WTC11 (cell line): ENCODE data around the gene SLC7A7. TPM values are rescaled to one million over a fixed set of nuclear protein-coding genes. Genes with fewer than 3 reads are reported as not detected.

ENCODE experiments used
- ATAC-seq: fragments of 200-7000 bp; cut with Tn5 transposase; 2 replicates; pipeline ENCODE4 v1.10.0; 2021; ENCODE audit warnings: mild to moderate bottlenecking, moderate library complexity
- CTCF ChIA-PET: fragments of 300-600 bp; sonication (Branson Sonifier 250); formaldehyde crosslinking; loops from one replicate; lab custom pipeline; 2021; ENCODE audit warnings: antibody characterized with exemption; lab: Charles Lee
- POLR2A ChIA-PET: fragments of 350-600 bp; sonication (Branson Sonifier 250); formaldehyde crosslinking; loops from one replicate; lab custom pipeline; 2021; ENCODE audit warnings: antibody characterized with exemption; lab: Charles Lee
- DNase-seq: peaks from one replicate; pipeline ENCODE4 v3.0.0; 2021; ENCODE audit warnings: low spot score
- H3K27ac Mint-ChIP-seq: 2 replicates; pipeline ENCODE4 v1.8.0; 2021; ENCODE audit warnings: mixed read lengths
- H3K27me3 Mint-ChIP-seq: 2 replicates; pipeline ENCODE4 v1.8.0; 2021; ENCODE audit warnings: low read depth, mild to moderate bottlenecking, moderate library complexity, mixed read lengths
- H3K36me3 Mint-ChIP-seq: 2 replicates; pipeline ENCODE4 v1.8.0; 2021; ENCODE audit warnings: mixed read lengths
- H3K4me1 Mint-ChIP-seq: 2 replicates; pipeline ENCODE4 v1.8.0; 2022; ENCODE audit warnings: mixed read lengths
- H3K4me3 Mint-ChIP-seq: 2 replicates; pipeline ENCODE4 v1.8.0; 2021; ENCODE audit warnings: mild to moderate bottlenecking, moderate library complexity, mixed read lengths
- H3K9me3 Mint-ChIP-seq: 2 replicates; pipeline ENCODE4 v1.8.0; 2021; ENCODE audit warnings: mixed read lengths
- ATF2 ChIP-seq: sonication (generic); formaldehyde crosslinking; IDR thresholded peaks from 2 replicates; pipeline ENCODE4 v1.8.1; 2022; ENCODE audit warnings: low read depth, missing genetic modification reagents, borderline replicate concordance
- CBFB ChIP-seq: sonication (generic); formaldehyde crosslinking; IDR thresholded peaks from 2 replicates; pipeline ENCODE4 v1.8.1; 2022; ENCODE audit warnings: mild to moderate bottlenecking, low read depth, missing genetic modification reagents
- CDX4 ChIP-seq: fragments of 250-450 bp; sonication (Bioruptor Pico); IDR thresholded peaks from 2 replicates; pipeline ENCODE4 v1.9.0; 2021; ENCODE audit warnings: moderate library complexity, mild to moderate bottlenecking, inconsistent platforms, borderline replicate concordance
- CREM ChIP-seq: sonication (generic); formaldehyde crosslinking; IDR thresholded peaks from 2 replicates; pipeline ENCODE4 v1.8.1; 2022; ENCODE audit warnings: mild to moderate bottlenecking, missing genetic modification reagents, moderate library complexity
- CTCF ChIP-seq: fragments of 200-600 bp; IDR thresholded peaks from 2 replicates; pipeline ENCODE4 v1.8.0; 2022; ENCODE audit warnings: antibody characterized with exemption
- ELF4 ChIP-seq: sonication (generic); formaldehyde crosslinking; IDR thresholded peaks from 2 replicates; pipeline ENCODE4 v1.8.1; 2022; ENCODE audit warnings: low read depth, mild to moderate bottlenecking, moderate library complexity, missing genetic modification reagents
- ESRRA ChIP-seq: sonication (generic); formaldehyde crosslinking; IDR thresholded peaks from 2 replicates; pipeline ENCODE4 v1.8.1; 2022; ENCODE audit warnings: mild to moderate bottlenecking, missing genetic modification reagents, borderline replicate concordance
- HMGA2 ChIP-seq: fragments of 250-450 bp; sonication (Bioruptor Pico); IDR thresholded peaks from 2 replicates; pipeline ENCODE4 v1.4.0; 2021; ENCODE audit warnings: mild to moderate bottlenecking, moderate library complexity
- NR3C1 ChIP-seq: sonication (generic); formaldehyde crosslinking; conservative IDR thresholded peaks from 2 replicates; pipeline ENCODE4 v1.8.1; 2023; ENCODE audit warnings: low read depth, mild to moderate bottlenecking, missing genetic modification reagents
- PRDM15 ChIP-seq: sonication (generic); formaldehyde crosslinking; IDR thresholded peaks from 2 replicates; pipeline ENCODE4 v1.8.0; 2022; ENCODE audit warnings: missing genetic modification reagents
- RELA ChIP-seq: sonication (generic); formaldehyde crosslinking; IDR thresholded peaks from 2 replicates; pipeline ENCODE4 v1.8.1; 2022; ENCODE audit warnings: missing genetic modification reagents, mild to moderate bottlenecking, borderline replicate concordance
- SP1 ChIP-seq: sonication (generic); formaldehyde crosslinking; conservative IDR thresholded peaks from 2 replicates; pipeline ENCODE4 v1.8.1; 2022; ENCODE audit warnings: missing genetic modification reagents
- TCF7 ChIP-seq: sonication (generic); formaldehyde crosslinking; IDR thresholded peaks from 2 replicates; pipeline ENCODE4 v1.8.0; 2022; ENCODE audit warnings: mild to moderate bottlenecking, low read depth, missing genetic modification reagents, moderate library complexity
- USF2 ChIP-seq: sonication (generic); formaldehyde crosslinking; IDR thresholded peaks from 2 replicates; pipeline ENCODE4 v1.8.1; 2023; ENCODE audit warnings: mild to moderate bottlenecking, missing genetic modification reagents, moderate library complexity
- ZBTB21 ChIP-seq: sonication (generic); formaldehyde crosslinking; IDR thresholded peaks from 2 replicates; pipeline ENCODE4 v1.8.1; 2023; ENCODE audit warnings: mild to moderate bottlenecking, missing genetic modification reagents, borderline replicate concordance
- ZBTB43 ChIP-seq: sonication (generic); formaldehyde crosslinking; IDR thresholded peaks from 2 replicates; pipeline ENCODE4 v1.8.1; 2023; ENCODE audit warnings: mild to moderate bottlenecking, missing genetic modification reagents
- ZNF281 ChIP-seq: sonication (generic); formaldehyde crosslinking; IDR thresholded peaks from 2 replicates; pipeline ENCODE4 v1.8.0; 2023; ENCODE audit warnings: mild to moderate bottlenecking, missing genetic modification reagents
- ZSCAN18 ChIP-seq: fragments of 250-450 bp; sonication (Bioruptor Pico); IDR thresholded peaks from 2 replicates; pipeline ENCODE4 v2.1.2; 2022; ENCODE audit warnings: mild to moderate bottlenecking, moderate library complexity
- total RNA-seq: library from RNA; stranded (reverse); gene quantifications from 3 replicates; pipeline ENCODE4 v1.2.3, GENCODE V29; 2021

The SLC7A7 gene
- total RNA-seq, 1 experiment from 2014 or later, result 4.3 TPM

- Mint-ChIP-seq H3K27ac (peak within 1 kb of the TSS; percentile 97), H3K27me3 (no peaks in the 10 kb centered on the region), H3K9me3 (no peaks in the 10 kb centered on the region), H3K4me3 (peak within 1 kb of the TSS; percentile 93), H3K4me1 (peaks cover 26% of the 10 kb centered on the region), H3K36me3 (peaks cover 35% of the 10 kb centered on the region)
- ATAC-seq (peak; percentile 89), DNase-seq (peak; percentile 91)
- ChIA-PET POLR2A (interaction anchor here (0.6 to 2.6 kb wide), 8 partner anchors 12 to 178 kb away, joined by 3 to 23 read pairs (median 4); partner anchors contain the start of gene DAD1), CTCF (interaction anchor here (0.6 to 3.7 kb wide), 24 partner anchors 11 to 1695 kb away, joined by 3 to 41 read pairs (median 4); partner anchors contain the start of genes ABHD4 and DAD1)
- TF ChIP-seq ZNF281 (CRISPR knock-in tag) (no peak), SP1 (CRISPR knock-in tag) (peak; percentile 66), ELF4 (CRISPR knock-in tag) (no peak), HMGA2 (CRISPR knock-in tag) (no peak), CREM (CRISPR knock-in tag) (no peak), ZBTB43 (CRISPR knock-in tag) (peak; percentile 84; the same call in 1 of the 2 replicates), PRDM15 (CRISPR knock-in tag) (no peak), ZSCAN18 (no peak), CTCF (no peak), TCF7 (CRISPR knock-in tag) (no peak), ZBTB21 (CRISPR knock-in tag) (no peak), NR3C1 (CRISPR knock-in tag) (no peak), RELA (CRISPR knock-in tag) (no peak), USF2 (CRISPR knock-in tag) (peak; percentile 44), ESRRA (CRISPR knock-in tag) (peak; percentile 56; the same call in 1 of the 2 replicates), ATF2 (CRISPR knock-in tag) (no peak), CBFB (CRISPR knock-in tag) (no peak), CDX4 (CRISPR knock-in tag) (no peak)
Observed at GRCh38 chr14:22766457-22767322, 48.5 kb downstream of the SLC7A7 start, which contains the start of gene OXA1L. OXA1L (plus strand) TSS chr14:22766688; CDS start chr14:22766702, 14 bp downstream.
